GM12872 (cell line): ENCODE measurements around the gene FAM13A.

Experiments used
- TF ChIP-seq, protein P1 (sequence below): IDR thresholded peaks from 3 replicates; pipeline ENCODE4 v1.5.1; 2011; ENCODE audit warnings: low read depth, mild to moderate bottlenecking, low read length, moderate library complexity; ENCODE audit not compliant: insufficient read depth

FAM13A gene

DNA sequence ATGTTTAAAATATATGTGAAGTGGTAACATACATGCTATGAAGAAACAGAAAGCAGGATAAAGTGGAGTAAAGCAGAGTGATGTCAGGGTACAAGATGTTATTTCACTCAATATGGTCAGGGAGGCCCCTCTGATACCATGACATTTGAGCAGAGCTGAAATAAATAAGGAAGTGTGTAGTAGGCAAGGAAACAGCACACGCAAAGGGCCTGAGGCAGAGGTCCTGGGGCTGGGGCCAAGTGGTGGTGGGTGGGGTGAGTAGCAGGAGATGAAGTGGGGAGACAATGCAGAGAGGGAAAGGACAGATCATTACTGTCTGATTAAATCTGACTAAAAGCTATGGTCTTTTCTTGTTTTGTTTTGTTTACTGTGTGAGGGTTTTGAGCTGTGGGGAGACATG, 61.1 kb downstream of the FAM13A start:
- TF ChIP-seq, protein P1, sequence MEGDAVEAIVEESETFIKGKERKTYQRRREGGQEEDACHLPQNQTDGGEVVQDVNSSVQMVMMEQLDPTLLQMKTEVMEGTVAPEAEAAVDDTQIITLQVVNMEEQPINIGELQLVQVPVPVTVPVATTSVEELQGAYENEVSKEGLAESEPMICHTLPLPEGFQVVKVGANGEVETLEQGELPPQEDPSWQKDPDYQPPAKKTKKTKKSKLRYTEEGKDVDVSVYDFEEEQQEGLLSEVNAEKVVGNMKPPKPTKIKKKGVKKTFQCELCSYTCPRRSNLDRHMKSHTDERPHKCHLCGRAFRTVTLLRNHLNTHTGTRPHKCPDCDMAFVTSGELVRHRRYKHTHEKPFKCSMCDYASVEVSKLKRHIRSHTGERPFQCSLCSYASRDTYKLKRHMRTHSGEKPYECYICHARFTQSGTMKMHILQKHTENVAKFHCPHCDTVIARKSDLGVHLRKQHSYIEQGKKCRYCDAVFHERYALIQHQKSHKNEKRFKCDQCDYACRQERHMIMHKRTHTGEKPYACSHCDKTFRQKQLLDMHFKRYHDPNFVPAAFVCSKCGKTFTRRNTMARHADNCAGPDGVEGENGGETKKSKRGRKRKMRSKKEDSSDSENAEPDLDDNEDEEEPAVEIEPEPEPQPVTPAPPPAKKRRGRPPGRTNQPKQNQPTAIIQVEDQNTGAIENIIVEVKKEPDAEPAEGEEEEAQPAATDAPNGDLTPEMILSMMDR, result no peak

DNA sequence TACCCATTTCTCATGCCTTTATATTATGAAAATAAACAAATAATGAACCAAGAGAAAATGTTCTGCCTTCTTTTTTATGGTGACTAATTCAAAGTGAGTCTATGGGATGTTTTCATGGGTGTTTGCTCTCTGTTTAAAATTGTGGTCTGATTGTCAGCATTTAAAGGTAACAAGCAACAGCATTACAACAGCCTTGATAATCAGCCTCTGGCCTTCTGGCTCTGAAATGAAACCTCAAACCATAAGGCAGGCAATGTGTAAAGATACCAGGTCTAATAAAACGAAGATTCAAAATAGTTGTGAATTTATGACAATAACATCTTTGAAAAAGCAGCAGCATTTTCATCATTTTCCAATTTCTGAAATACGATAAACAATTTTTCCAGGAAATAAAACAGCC, 63.7 kb downstream of the FAM13A start:
- TF ChIP-seq, protein P1, result no peak

DNA sequence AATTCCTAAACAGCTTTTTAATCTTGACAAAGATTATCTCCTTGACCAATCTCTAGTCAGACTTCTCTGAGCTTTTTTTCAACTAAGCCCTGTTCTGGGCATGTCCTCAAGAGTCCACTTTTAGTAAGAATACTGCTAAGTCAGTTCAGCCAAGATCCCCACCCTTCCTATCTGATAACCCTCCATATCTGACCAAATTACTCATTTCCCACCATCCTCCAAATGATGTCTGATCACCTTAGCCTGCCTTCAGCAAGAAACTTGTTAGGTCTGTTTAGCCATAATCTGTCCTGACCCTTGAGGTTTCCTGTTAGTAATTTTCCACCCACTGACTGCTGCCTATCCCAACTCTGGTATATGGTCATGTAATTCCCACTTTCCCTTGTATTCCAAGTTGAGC, 65.2 kb downstream of the FAM13A start:
- TF ChIP-seq, protein P1, result no peak

DNA sequence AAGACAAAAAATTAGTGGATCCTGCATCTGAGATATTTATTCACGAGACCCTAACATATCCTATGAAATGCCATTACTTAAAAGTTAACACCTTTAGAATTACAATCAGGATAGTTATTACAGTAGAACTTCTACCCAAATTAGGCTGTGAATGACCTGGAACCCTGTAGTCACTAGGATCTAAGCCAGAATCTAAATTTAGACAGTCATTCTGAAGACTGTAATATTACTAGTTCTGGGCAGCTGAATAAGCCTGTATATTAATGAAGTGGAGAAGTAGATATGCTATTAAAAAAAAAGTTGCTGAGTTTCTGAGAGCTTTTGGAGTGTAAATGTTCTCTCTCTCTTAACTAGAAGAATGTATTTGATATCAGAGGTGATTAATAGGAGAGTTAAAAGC, 67.0 kb downstream of the FAM13A start:
- TF ChIP-seq, protein P1, result no peak

DNA sequence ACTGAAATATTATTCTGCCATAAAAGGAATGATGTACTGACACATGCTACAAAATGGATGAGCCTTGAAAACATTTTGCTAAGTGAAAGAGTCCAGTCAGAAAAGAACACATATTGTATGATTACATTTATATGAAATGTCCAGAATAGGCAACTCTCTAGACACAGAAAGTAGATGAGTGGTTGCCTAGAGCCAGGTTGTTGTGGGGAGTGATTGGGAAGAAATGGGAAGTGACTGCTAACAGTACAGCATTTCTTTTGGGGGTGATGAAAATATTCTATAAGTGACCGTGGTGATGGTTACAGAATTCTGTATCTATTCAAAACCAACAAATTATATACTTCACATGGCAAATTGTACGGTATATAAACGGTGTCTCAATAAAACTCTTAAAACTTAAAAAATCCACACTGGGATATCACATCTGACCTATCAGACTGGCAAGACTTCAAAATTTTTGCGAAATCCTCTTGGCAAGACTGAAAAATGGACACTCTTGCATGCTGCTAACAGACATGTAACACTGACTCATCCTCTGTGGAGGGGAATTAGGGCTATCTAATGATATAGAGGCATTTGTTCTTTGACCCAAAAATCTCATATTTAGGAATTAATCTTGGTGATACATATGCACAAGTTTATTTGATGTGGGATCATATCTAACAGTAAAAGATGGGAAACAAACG, 71.8 kb downstream of the FAM13A start:
- TF ChIP-seq, protein P1, result no peak

DNA sequence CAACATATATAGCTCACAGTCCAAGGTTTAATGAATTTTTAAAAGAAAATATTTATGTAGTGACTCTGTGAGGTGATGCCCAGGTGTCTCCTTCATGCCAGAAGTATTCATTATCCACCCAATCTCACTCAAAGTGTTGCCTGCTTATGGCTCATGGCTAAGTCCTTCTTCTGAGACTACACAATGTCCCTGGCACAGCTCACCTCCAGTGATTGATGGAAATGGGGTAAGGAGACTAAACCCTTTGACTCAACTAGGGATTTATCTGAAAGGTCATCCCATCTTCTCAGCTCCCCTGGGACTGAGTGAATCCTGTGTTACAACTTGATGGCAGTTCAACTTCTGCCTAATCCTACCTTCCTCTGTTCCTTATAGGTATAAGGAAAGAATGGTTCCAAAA, 74.2 kb downstream of the FAM13A start:
- TF ChIP-seq, protein P1, result no peak

GRCh38 chr4:88981993-88982392, 75.0 kb downstream of the FAM13A start:
- TF ChIP-seq, protein P1, result no peak
